Pancreas (tissue), 10 donors: ENCODE results near the gene TCERG1L. TPM values are rescaled to one million over a fixed set of nuclear protein-coding genes. Genes with fewer than 3 reads are reported as not detected.

Experiments used
- ATAC-seq, 4 donors: fragments of 200-7000 bp; cut with Tn5 transposase; one replicate each; pipeline versions ENCODE4 v1.8.0 to v1.9.1; 2020; ENCODE audit warnings: mild to moderate bottlenecking in 4 of 4, moderate library complexity in 4 of 4
- DNase-seq, 6 donors: peaks; one replicate each; pipeline ENCODE4 v3.0.0-alpha.2; 2020
- FAIRE-seq: peaks from 2 replicates; lab custom pipeline; 2012; peaks lifted over from hg19 to GRCh38; lab: Jason Lieb, UNC
- H3K27ac ChIP-seq, 4 donors: fragments of 200-600 bp; sonication (generic); 1 replicate in 3 of 4; 2 replicates in 1 of 4; pipeline versions ENCODE4 v1.5.0 to v1.8.0; 2020
- H3K27me3 ChIP-seq, 4 donors: fragments of 200-600 bp; one replicate each; pipeline ENCODE4 v1.8.0; 2021
- H3K36me3 ChIP-seq, 3 donors: fragments of 200-600 bp; sonication (generic) in 1 of 3; one replicate each; pipeline versions ENCODE4 v1.5.0 to v1.8.0; 2020 to 2021
- H3K4me1 ChIP-seq, 3 donors: fragments of 200-600 bp; one replicate each; pipeline ENCODE4 v1.8.0; 2021
- H3K4me3 ChIP-seq, 4 donors: fragments of 200-600 bp; sonication (generic) in 2 of 4; one replicate each; pipeline versions ENCODE4 v1.5.0 to v1.8.0; 2020 to 2021
- H3K9me3 ChIP-seq, 4 donors: fragments of 200-600 bp; one replicate each; pipeline ENCODE4 v1.8.0; 2021
- WGBS, 2 donors: extraction: QIAGEN DNeasy Blood & Tissue Kit; methylation state at CpG; one replicate each; pipeline ENCODE4 v1.1.7; 2013; 5-methylcytosine and 5-hydroxymethylcytosine counted together
- intact Hi-C, 3 donors: fragments of 100-400 bp; cut with DNase I; formaldehyde crosslinking; loops; one replicate each; pipeline versions ENCODE4 v1.11.1 to v1.14.2; 2022
- polyA plus RNA-seq, 2 donors: library from polyadenylated mRNA; stranded (reverse); fragments of 200-250 nt; gene quantifications; one replicate each; pipeline ENCODE4 v1.2.3, GENCODE V29; 2013
- total RNA-seq, 6 donors: library from RNA; stranded (reverse); fragmentation: NEBNext Ultra II Directional in 4 of 6; extraction: Animal tissue kit (Norgen Biotek cat#: 25700) in 4 of 6; gene quantifications; one replicate each; pipeline versions ENCODE4 v1.2.1 to v1.2.4, GENCODE V29; 2021 to 2023
- TF ChIP-seq, protein P1 (sequence below), 4 donors: fragments of 200-600 bp; sonication (generic) in 3 of 4; IDR thresholded peaks; one replicate each; pipeline versions ENCODE4 v1.5.0 to v1.8.0; 2021; ENCODE audit warnings: antibody characterized with exemption in 4 of 4
- donor health status: healthy with polysubstance abuse.
- donor health status: DM: no; HTN: no; CAD: no; lungs with moderate emphysema.
- donor health status: DM: no; HTN: no; CAD: no.
- donor health status: control.
- donor health status: control.
- donor health status: Bipolar disorder and iron deficiency.
- donor health status: DM: yes; HTN: yes; CAD: no.
- donor health status: DM: no; HTN: no; CAD: no.
- donor health status: DM: no; HTN: no; CAD: no.
- donor health status: DM: yes; HTN: yes; CAD: no.

TCERG1L gene
- total and polyA plus RNA-seq, 8 donors = 0.09 to 1.9 (median 0.40) TPM

DNA sequence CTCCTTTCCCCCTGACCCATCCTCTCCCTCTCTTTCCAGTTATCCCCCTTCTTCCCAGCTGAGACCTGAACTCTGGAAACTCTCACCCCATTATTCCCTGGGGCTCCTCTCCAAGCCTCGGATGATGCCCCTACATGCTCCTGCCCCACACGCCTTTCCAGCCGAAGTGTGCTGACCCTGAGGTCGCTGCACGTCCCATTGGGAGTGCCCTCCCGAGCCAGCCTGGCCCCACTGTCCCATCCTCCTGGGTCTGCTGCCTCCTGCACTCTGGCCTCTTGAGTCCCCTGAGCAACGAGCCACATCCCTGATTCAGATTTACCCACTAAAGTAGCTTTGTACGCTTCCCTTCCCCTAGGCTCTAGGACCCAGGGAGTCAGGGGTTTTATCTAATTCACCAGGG is 87.4 kb downstream of the TCERG1L start:
- ATAC-seq (no peak), DNase-seq (peak in 1 of 6 donors; percentile 41), FAIRE-seq (no peak)
- H3K36me3 ChIP-seq = no peaks in the 10 kb centered on the region
- H3K4me1 ChIP-seq = no peaks in the 10 kb centered on the region
- no peaks in the 10 kb centered on the region for H3K27me3 ChIP-seq
- no peaks in the 10 kb centered on the region for H3K9me3 ChIP-seq
- no peak overlapping the region for H3K4me3 ChIP-seq
- intact Hi-C loops = no loop called here
- WGBS, 2 donors = 61 to 64% methylated on average over 8 of the region's 8 CpGs
- TF ChIP-seq, protein P1, sequence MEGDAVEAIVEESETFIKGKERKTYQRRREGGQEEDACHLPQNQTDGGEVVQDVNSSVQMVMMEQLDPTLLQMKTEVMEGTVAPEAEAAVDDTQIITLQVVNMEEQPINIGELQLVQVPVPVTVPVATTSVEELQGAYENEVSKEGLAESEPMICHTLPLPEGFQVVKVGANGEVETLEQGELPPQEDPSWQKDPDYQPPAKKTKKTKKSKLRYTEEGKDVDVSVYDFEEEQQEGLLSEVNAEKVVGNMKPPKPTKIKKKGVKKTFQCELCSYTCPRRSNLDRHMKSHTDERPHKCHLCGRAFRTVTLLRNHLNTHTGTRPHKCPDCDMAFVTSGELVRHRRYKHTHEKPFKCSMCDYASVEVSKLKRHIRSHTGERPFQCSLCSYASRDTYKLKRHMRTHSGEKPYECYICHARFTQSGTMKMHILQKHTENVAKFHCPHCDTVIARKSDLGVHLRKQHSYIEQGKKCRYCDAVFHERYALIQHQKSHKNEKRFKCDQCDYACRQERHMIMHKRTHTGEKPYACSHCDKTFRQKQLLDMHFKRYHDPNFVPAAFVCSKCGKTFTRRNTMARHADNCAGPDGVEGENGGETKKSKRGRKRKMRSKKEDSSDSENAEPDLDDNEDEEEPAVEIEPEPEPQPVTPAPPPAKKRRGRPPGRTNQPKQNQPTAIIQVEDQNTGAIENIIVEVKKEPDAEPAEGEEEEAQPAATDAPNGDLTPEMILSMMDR (IDR thresholded peaks at IDR 0.05) = no peak
- H3K27ac ChIP-seq = no peak overlapping the region

DNA sequence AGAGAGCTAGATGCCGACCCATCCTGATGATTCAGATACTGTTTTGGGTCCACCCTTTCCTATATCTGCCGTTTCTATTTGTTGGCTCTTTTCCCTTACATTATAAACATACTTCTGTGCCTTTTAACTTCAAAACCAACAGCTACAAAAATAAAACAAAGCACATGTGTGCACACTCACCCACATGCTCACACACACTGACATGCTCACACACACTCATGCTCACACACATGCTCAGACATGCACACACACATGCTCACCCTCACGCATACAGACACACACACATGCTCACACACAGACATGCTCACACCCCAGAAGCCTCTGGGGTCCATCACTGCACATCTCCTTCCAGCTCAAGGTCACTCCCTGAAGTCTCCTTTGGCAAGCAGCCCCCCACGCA is 88.1 kb downstream of the TCERG1L start:
- intact Hi-C loops = no loop called here
- Histone ChIP-seq H3K36me3 (no peaks in the 10 kb centered on the region), H3K27me3 (no peaks in the 10 kb centered on the region), H3K27ac (no peak overlapping the region), H3K9me3 (no peaks in the 10 kb centered on the region), H3K4me1 (no peaks in the 10 kb centered on the region), H3K4me3 (no peak overlapping the region)
- WGBS, 2 donors = 50 to 65% methylated on average over 4 of the region's 4 CpGs
- ATAC-seq = no peak
- TF ChIP-seq, protein P1 (IDR thresholded peaks at IDR 0.05) = no peak
- FAIRE-seq = no peak
- peak in 1 of 6 donors; percentile 16 for DNase-seq

DNA sequence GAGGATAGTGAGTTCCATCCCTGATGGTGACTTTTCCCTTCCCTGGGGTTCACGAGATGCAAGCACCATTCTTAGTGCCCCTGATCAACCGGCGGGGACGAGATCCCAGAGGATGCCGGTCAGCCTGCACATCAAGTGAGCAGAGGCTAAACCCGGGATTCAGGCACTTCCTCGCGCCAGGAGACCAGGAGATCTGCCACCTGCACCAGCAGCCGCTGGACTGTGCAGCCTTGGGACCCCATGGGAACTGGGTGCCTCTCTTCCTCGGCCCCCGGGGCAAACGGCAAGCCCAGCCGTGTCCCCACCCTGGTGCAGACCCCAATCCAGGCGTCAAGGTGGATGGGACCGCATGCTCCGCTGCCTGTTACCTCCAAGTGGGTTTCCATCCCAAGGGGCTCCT is 88.5 kb downstream of the TCERG1L start:
- TF ChIP-seq, protein P1 (IDR thresholded peaks at IDR 0.05) = no peak
- Histone ChIP-seq H3K27me3 (no peaks in the 10 kb centered on the region), H3K27ac (no peak overlapping the region), H3K4me1 (no peaks in the 10 kb centered on the region), H3K9me3 (no peaks in the 10 kb centered on the region), H3K4me3 (no peak overlapping the region), H3K36me3 (no peaks in the 10 kb centered on the region)
- DNase-seq = peak in 1 of 6 donors; percentile 36
- ATAC-seq = no peak
- WGBS, 2 donors = 71 to 81% methylated on average over 16 of the region's 16 CpGs
- FAIRE-seq = no peak
- intact Hi-C loops = no loop called here

DNA sequence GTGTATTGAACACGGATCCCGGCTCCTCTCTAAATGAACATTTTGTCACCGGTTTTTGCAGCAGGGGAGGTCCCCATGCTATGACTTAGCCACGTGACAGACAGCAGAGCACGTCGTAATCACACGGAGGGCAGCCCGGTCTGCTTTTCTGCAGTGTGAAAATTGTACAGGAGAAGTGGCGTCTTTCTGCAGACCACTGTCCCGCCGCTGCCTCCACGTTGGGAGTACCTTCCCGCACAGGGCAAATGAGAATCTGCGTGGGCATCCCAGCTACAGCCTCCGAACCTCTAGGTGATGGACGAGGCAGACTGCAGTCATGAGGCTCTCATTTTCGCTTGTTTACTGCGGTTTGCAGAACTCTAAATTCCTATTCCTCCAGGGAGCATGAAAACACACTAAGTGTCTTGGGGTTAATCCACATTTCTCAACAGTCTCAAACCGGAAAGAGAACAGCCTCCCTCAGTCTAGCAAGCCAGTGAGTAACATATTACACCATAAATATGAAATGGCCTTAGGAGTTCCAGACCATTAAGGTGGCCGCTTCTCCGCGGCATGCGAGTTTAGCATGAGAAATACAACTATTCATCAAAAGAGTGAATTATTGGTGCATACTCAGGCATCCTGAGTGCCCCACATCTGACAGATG is 89.8 kb downstream of the TCERG1L start:
- no peaks in the 10 kb centered on the region for H3K4me1 ChIP-seq
- no peaks in the 10 kb centered on the region for H3K9me3 ChIP-seq
- no peak overlapping the region for H3K27ac ChIP-seq
- WGBS, 2 donors = 71 to 79% methylated on average over 23 of the region's 23 CpGs
- DNase-seq (peak in 1 of 6 donors; percentile 21), FAIRE-seq (no peak), ATAC-seq (no peak)
- TF ChIP-seq, protein P1 (IDR thresholded peaks at IDR 0.05) = no peak
- H3K4me3 ChIP-seq = no peak overlapping the region
- intact Hi-C loops = no loop called here
- no peaks in the 10 kb centered on the region for H3K36me3 ChIP-seq
- H3K27me3 ChIP-seq = no peaks in the 10 kb centered on the region

DNA sequence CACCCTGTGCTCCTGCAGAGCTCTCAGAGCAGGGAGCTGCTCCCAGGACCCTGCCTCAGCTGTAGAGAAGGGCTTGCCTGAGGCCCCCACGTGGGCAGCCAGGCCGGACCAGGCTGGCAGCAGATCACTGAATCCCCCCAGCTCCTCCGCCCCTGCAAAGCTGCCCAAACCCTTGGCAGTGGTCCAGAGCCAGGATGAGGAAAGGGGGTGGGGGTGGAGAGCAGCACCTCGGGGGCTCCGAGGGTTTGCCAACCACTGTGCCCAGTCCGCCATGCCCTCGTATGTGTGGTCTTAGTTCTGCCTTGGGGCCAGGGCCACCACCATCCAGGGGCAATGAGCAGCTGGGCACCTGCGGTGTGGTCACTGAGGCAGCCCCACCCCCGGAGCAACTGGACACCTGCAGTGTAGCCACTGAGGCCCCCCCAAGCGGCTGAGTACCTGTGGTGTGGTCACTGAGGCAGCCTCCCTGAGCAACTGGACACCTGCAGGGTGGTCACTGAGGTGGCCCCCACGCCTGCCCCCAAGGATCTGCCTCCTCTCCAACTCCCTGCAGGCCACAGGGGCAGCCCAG is 90.8 kb downstream of the TCERG1L start:
- Histone ChIP-seq H3K27ac (no peak overlapping the region), H3K4me1 (no peaks in the 10 kb centered on the region), H3K27me3 (no peaks in the 10 kb centered on the region), H3K9me3 (no peaks in the 10 kb centered on the region), H3K4me3 (no peak overlapping the region), H3K36me3 (no peaks in the 10 kb centered on the region)
- DNase-seq = peak in 1 of 6 donors; percentile 53
- TF ChIP-seq, protein P1 (IDR thresholded peaks at IDR 0.05) = no peak
- WGBS, 2 donors = 59 to 65% methylated on average over 11 of the region's 11 CpGs
- intact Hi-C loops = no loop called here
- FAIRE-seq = no peak
- ATAC-seq = no peak
